Testis (tissue), 3 donors: ENCODE measurements around the gene NKAP. TPM values are rescaled to one million over a fixed set of nuclear protein-coding genes. Genes with fewer than 3 reads are reported as not detected.
A peak's percentile ranks its signal among the peaks of the same experiment; 100 is the strongest.

Experiments used
- DNase-seq: peaks from one replicate; pipeline ENCODE4 v3.0.0-alpha.2; 2019
- H3K27ac ChIP-seq, 2 donors: fragments of 200-600 bp; sonication (generic); one replicate each; pipeline ENCODE4 v1.5.1; 2019
- H3K27me3 ChIP-seq: fragments of 200-600 bp; sonication (generic); one replicate; pipeline ENCODE4 v1.5.1; 2019
- H3K36me3 ChIP-seq: fragments of 200-600 bp; sonication (generic); one replicate; pipeline ENCODE4 v1.5.1; 2017; ENCODE audit warnings: low read depth; ENCODE audit errors: missing control alignments
- H3K4me1 ChIP-seq: fragments of 200-600 bp; sonication (generic); one replicate; pipeline ENCODE4 v1.5.1; 2019
- H3K4me3 ChIP-seq, 2 donors: fragments of 200-600 bp; sonication (generic); one replicate each; pipeline ENCODE4 v1.5.1; 2017 to 2019
- H3K9me3 ChIP-seq: fragments of 200-600 bp; sonication (generic); one replicate; pipeline ENCODE4 v1.5.1; 2017
- CTCF ChIP-seq, 3 experiments: fragments of 450-650 bp in 2 of 3; fragments of 200-600 bp in 1 of 3; sonication (generic) in 1 of 3; IDR thresholded peaks; one replicate each; pipeline ENCODE4 v1.5.1; 2016 to 2019; ENCODE audit warnings: antibody characterized with exemption in 3 of 3, mild to moderate bottlenecking in 2 of 3, moderate library complexity in 1 of 3
- POLR2A ChIP-seq: fragments of 450-650 bp; IDR thresholded peaks from one replicate; pipeline ENCODE4 v1.6.1; 2017; ENCODE audit warnings: antibody characterized with exemption, mild to moderate bottlenecking, moderate library complexity
- WGBS, 2 donors: methylation state at CpG; one replicate each; pipeline ENCODE4 v1.1.5; 2018; 5-methylcytosine and 5-hydroxymethylcytosine counted together
- intact Hi-C: fragments of 100-400 bp; cut with DNase I; formaldehyde crosslinking; loops from one replicate; pipeline ENCODE4 v1.15.1; 2023; ENCODE audit warnings: low total_unique reads
- polyA plus RNA-seq: library from polyadenylated mRNA; stranded (reverse); fragments of 350-450 nt; fragmentation: Illumina TruSeq; extraction: RNeasy Lipid Tissue Mini Kit (QIAGEN cat#74804); gene quantifications from one replicate; pipeline ENCODE4 v1.2.3, GENCODE V29; 2014; ENCODE audit warnings: low read depth, low replicate concordance; ENCODE audit not compliant: insufficient read depth
- total RNA-seq, 2 donors: library from RNA; depleted of rRNA; stranded (reverse); fragments of >200 nt; gene quantifications; one replicate each; pipeline ENCODE4 v1.2.3, GENCODE V29; 2016

The NKAP gene
- total and polyA plus RNA-seq, 3 donors from 2014 or later: 4.6 to 16.7 (median 16.3) TPM

- no peak for DNase-seq
- Histone ChIP-seq H3K27me3 (no peaks in the 10 kb centered on the region), H3K36me3 (no peaks in the 10 kb centered on the region), H3K27ac (no peak overlapping the region), H3K9me3 (no peaks in the 10 kb centered on the region), H3K4me3 (no peak overlapping the region), H3K4me1 (no peaks in the 10 kb centered on the region)
- WGBS, 2 donors: 64 to 75% methylated on average over 2 of the region's 2 CpGs
- TF ChIP-seq POLR2A (no peak), CTCF (IDR thresholded peaks at IDR 0.05) (no peak)
- intact Hi-C loops: no loop called here
Measured at GRCh38 chrX:119878740-119879139, 64.8 kb downstream of the NKAP start.

GRCh38 chrX:119871599-119872395 lies 71.8 kb downstream of the NKAP start, which contains the start of the genes NDUFA1 and RNF113A:
Gene NDUFA1, plus strand, starts transcription at chrX:119871832. Its CDS starts 80 bp downstream, at chrX:119871912.
Gene RNF113A, minus strand, starts transcription at chrX:119871733. Its CDS starts 120 bp downstream, at chrX:119871613.
- peak within 1 kb of the TSS; percentile 60 to 83 for H3K4me3 ChIP-seq
- H3K36me3 ChIP-seq: no peaks in the 10 kb centered on the region
- WGBS, 2 donors: 0 to 1% methylated on average over 1 to 12 of the region's 62 CpGs
- peak; percentile 87 for DNase-seq
- TF ChIP-seq CTCF (IDR thresholded peaks at IDR 0.05) (no peak), POLR2A (no peak)
- H3K9me3 ChIP-seq: no peaks in the 10 kb centered on the region
- no peaks in the 10 kb centered on the region for H3K4me1 ChIP-seq
- H3K27ac ChIP-seq: peak within 1 kb of the TSS; percentile 86 to 87
- H3K27me3 ChIP-seq: no peaks in the 10 kb centered on the region
- intact Hi-C loops: no loop called here

GRCh38 chrX:119871245-119871598 lies 72.3 kb downstream of the NKAP start:
- H3K36me3 ChIP-seq: no peaks in the 10 kb centered on the region
- H3K27me3 ChIP-seq: no peaks in the 10 kb centered on the region
- no peak for DNase-seq
- H3K4me3 ChIP-seq: peak overlapping the region; percentile 60 to 83
- H3K4me1 ChIP-seq: no peaks in the 10 kb centered on the region
- no peaks in the 10 kb centered on the region for H3K9me3 ChIP-seq
- peak overlapping the region; percentile 86 to 87 for H3K27ac ChIP-seq
- WGBS, 2 donors: 1% methylated on average over 10 of the region's 26 CpGs; no CpG with 5 or more reads in 1 of the 2 donors
- intact Hi-C loops: no loop called here
- no peak for TF ChIP-seq CTCF (IDR thresholded peaks at IDR 0.05)
- no peak for TF ChIP-seq POLR2A

Other genes with a start within 250 kb of the NKAP start
- gene SOWAHD, start 185.2 kb downstream of the NKAP start, total RNA-seq: 10 to 100 TPM; 12.6 to 21.4 TPM
- gene SOWAHD, start 185.2 kb downstream of the NKAP start, polyA plus RNA-seq: 8.9 TPM
- 1,000 to 10,000 TPM in 1 of 2 donors, 100 to 1,000 TPM in 1; 442 to 1,133 TPM for gene RPL39, start 152.1 kb downstream of the NKAP start, total RNA-seq
- gene RPL39, start 152.1 kb downstream of the NKAP start, polyA plus RNA-seq: 1,045 TPM
- gene UPF3B, start 90.8 kb downstream of the NKAP start, total RNA-seq: 10 to 100 TPM in 1 of 2 donors, 1 to 10 TPM in 1; 7.4 to 12.7 TPM
- gene UPF3B, start 90.8 kb downstream of the NKAP start, polyA plus RNA-seq: 6.9 TPM
- gene RNF113A, start 72.0 kb downstream of the NKAP start, total RNA-seq: 10 to 100 TPM in 1 of 2 donors, 1 to 10 TPM in 1; 8.8 to 12.7 TPM
- gene RNF113A, start 72.0 kb downstream of the NKAP start, polyA plus RNA-seq: 7.8 TPM
- gene NDUFA1, start 71.9 kb downstream of the NKAP start, total RNA-seq: 10 to 100 TPM; 36.6 to 41.0 TPM
- 74.8 TPM for gene NDUFA1, start 71.9 kb downstream of the NKAP start, polyA plus RNA-seq
- 10 to 100 TPM; 24.0 to 50.3 TPM for gene AKAP14, start 47.9 kb downstream of the NKAP start, total RNA-seq
- gene AKAP14, start 47.9 kb downstream of the NKAP start, polyA plus RNA-seq: 63.8 TPM
- 1 to 10 TPM; 4.7 to 6.1 TPM for gene RHOXF2B, start 133.9 kb upstream of the NKAP start, total RNA-seq
- 0.79 TPM for gene RHOXF2B, start 133.9 kb upstream of the NKAP start, polyA plus RNA-seq
- gene RHOXF1, start 172.2 kb upstream of the NKAP start, total RNA-seq: 10 to 100 TPM; 35.0 to 48.7 TPM
- 24.1 TPM for gene RHOXF1, start 172.2 kb upstream of the NKAP start, polyA plus RNA-seq
- 10 to 100 TPM; 12.1 to 18.3 TPM for gene RHOXF2, start 214.9 kb upstream of the NKAP start, total RNA-seq
- gene RHOXF2, start 214.9 kb upstream of the NKAP start, polyA plus RNA-seq: 30.0 TPM